G401 (cell line): ENCODE results near the gene NT5C2. TPM values are rescaled to one million over a fixed set of nuclear protein-coding genes. Genes with fewer than 3 reads are reported as not detected.
"Not testable (repeated sequence)": the region's sequence is repeated elsewhere in the genome, so short reads cannot be mapped to it uniquely, and the experiment has no call there.

Source experiments
- DNase-seq: peaks from one replicate; pipeline ENCODE4 v3.0.0-alpha.2; 2015; ENCODE audit warnings: low spot score
- in situ Hi-C: cut with HindIII; loops from 2 replicates; pipeline ENCODE4 v1.10.0; 2016; ENCODE audit warnings: low sequenced_read_pairs, mixed read lengths
- total RNA-seq: library from RNA; depleted of rRNA; stranded (reverse); fragments of >200 nt; shearing (Covaris generic); gene quantifications from 2 replicates; pipeline ENCODE4 v1.2.3, GENCODE V29; 2014

Gene NT5C2
- total RNA-seq, 1 experiment from 2014 or later = 121 TPM

GRCh38 chr10:103077491-103078308, 115.4 kb downstream of the NT5C2 start:
- in situ Hi-C loops = no loop called here
- no peak for DNase-seq

- DNase-seq = no peak
- in situ Hi-C loops = no loop called here
These were observed 116.1 kb downstream of the NT5C2 start for GRCh38 chr10:103077020-103077419.

- DNase-seq = no peak
- in situ Hi-C loops = no loop called here
These were observed 120.2 kb downstream of the NT5C2 start for GRCh38 chr10:103072891-103073290.

GRCh38 chr10:103072276-103072675, 120.8 kb downstream of the NT5C2 start:
- in situ Hi-C loops = no loop called here
- DNase-seq = no peak

GRCh38 chr10:103069453-103070331, 123.4 kb downstream of the NT5C2 start:
- in situ Hi-C loops = no loop called here
- DNase-seq = peak; percentile 84

GRCh38 chr10:103067956-103068355, 125.1 kb downstream of the NT5C2 start:
- in situ Hi-C loops = no loop called here
- no peak for DNase-seq

GRCh38 chr10:103067484-103067883, 125.6 kb downstream of the NT5C2 start:
- in situ Hi-C loops = no loop called here
- DNase-seq = no peak

GRCh38 chr10:103067099-103067477, 126.0 kb downstream of the NT5C2 start:
- DNase-seq, in situ Hi-C loops: not testable (repeated sequence)

- in situ Hi-C loops = no loop called here
- DNase-seq = no peak
These were observed 126.7 kb downstream of the NT5C2 start for GRCh38 chr10:103066141-103067098.

GRCh38 chr10:103064956-103065355, 128.1 kb downstream of the NT5C2 start:
- no peak for DNase-seq
- in situ Hi-C loops = no loop called here

- peak; percentile 84 for DNase-seq
- in situ Hi-C loops = no loop called here
These were observed 130.1 kb downstream of the NT5C2 start for GRCh38 chr10:103062854-103063590.

- in situ Hi-C loops = no loop called here
- no peak for DNase-seq
These were observed 132.5 kb downstream of the NT5C2 start for GRCh38 chr10:103060575-103060974.

- DNase-seq = no peak
- in situ Hi-C loops = no loop called here
These were observed 135.0 kb downstream of the NT5C2 start for GRCh38 chr10:103058034-103058433.

- DNase-seq = no peak
- in situ Hi-C loops = no loop called here
These were observed 138.0 kb downstream of the NT5C2 start for GRCh38 chr10:103055105-103055504.

- in situ Hi-C loops = no loop called here
- peak; percentile 90 for DNase-seq
These were observed 138.5 kb downstream of the NT5C2 start for GRCh38 chr10:103054621-103055020.

GRCh38 chr10:103053659-103054581, 139.2 kb downstream of the NT5C2 start:
- DNase-seq = peak; percentile 89
- in situ Hi-C loops = no loop called here

- no peak for DNase-seq
- in situ Hi-C loops = no loop called here
These were observed 143.8 kb downstream of the NT5C2 start for GRCh38 chr10:103049237-103049636.

- in situ Hi-C loops = no loop called here
- no peak for DNase-seq
These were observed 145.7 kb downstream of the NT5C2 start for GRCh38 chr10:103047381-103047780.
